ENCODE data around the gene LIPH.
A peak's percentile ranks its signal among the peaks of the same experiment; 100 is the strongest.
"Not testable (repeated sequence)": the region's sequence is repeated elsewhere in the genome, so short reads cannot be mapped to it uniquely, and the experiment has no call there.

Gene LIPH

DNA sequence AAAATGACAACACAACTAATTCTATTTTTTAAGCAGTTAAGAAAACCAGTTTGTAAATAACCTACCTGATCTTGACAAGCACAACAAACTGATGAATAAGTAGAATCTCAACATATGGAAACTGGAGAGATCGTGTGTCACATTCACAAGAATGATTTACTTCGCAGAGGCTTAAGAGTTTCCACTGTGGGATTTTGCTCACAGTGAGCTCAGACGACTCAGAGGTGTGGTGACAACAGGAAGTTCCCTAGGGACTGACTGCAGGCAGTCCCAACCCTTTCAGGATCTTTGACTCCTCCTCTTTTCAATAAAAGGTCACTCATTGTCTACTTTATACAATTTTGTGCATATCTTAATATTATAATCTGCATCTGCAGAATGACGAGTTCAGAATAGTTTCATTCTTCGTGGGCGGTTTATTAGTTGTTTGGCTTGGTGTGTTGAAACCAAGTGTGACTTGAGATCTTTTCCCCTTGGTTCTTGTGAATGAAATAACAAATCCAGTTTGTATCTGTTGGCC lies at the start of gene LIPH:
LIPH (minus strand) TSS at position 231 of the 520 bp plus-strand sequence; CDS start at position 114, 117 bp downstream.
- DNase-seq = no peak

DNA sequence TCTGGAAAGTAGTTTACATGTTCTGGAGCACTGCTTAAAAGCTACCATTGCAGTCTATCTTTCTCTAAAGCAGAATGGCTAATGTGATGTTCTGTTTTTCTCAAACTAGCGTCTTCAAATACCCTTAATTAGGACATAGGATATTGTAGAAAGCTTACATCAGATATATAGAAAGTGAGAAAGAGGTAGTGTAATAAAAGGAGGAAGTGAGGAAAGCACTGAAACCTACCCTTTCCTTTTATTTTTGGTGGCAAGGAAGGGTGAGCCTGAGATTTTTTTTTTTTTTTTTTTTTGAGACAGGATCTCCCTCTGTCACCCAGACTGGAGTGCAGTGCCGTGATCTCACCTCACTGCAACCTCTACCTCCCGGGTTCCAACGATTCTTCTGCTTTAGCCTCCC lies 43.1 kb upstream of the LIPH start:
- no peak for DNase-seq

DNA sequence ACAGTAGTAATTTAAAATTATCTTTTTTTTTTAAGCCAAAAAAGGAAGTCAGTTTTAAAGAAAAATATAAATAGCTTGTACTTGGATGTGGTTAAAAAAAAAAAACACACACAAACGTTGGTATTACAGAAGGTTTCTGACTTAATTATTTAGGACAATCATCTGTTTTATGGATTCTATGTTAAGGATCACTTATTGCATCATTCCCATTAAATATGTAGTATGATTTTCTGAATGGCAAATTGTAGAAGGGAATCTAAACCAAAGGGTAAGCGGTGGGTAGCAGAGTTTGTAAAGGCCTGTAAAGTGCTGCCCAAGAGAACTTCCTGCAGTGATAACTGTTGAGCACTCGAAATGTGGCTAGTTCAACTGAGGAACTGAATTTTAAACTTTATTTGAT lies 41.7 kb upstream of the LIPH start:
- DNase-seq = no peak

DNA sequence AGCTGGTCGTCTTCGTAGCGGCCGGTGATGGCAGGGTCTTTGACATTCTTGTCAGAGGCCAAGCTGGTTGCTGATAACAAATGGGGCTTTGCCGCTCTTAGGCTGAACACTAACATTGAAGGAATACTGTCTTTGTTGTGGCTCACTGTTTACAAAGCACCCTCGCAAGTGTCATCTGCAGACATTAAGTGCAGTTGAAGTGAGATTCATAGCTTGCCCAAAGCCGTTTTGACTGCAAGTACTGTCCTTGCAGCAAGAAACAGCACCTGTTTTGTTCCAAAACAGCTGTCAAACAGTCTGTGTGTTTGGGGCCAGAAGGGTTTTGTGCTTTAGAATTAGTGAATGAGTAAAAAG lies 34.3 kb upstream of the LIPH start:
- no peak for DNase-seq

DNA sequence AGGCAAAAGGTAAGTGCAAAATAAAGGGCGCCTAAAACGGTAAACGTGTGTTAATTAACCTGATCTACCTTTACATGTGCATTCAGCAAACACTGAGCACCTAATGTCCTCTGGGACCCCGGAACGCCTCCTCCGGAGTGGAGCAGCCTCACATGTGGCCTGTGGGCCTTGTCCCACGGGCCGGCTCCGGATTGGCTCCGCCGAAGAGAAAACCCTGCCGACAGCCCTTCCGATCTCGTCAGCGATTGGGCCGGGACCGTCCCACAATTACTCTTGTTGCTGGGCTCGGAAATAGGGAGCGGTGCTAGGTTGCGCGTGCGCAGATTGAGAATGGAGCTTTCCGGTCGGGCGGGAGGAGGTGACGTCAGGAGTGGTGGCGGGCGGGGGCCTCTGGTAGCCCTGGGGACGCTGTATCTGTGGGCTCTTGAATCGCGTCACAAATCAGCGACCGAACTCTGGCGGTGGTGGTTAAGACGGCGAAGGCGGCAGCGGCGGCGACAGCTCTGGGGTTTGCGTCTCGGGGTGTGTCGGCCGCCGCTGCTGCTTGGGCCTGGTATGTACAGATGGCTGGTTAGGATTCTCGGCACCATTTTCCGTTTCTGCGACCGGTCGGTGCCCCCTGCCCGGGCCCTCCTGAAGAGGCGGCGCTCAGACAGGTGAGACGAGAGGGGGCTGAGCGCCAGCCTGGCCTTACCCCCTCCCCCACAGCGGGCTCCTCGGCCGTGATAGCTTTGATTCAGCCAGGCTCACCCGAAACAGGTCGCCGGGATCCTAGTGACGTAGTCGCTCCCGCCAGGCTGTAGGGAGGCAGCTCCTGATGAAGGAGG lies 33.7 kb upstream of the LIPH start, which contains the start of gene SENP2:
SENP2 (plus strand) TSS at position 437 of the 827 bp plus-strand sequence; CDS start at position 556, 119 bp downstream.
- DNase-seq = peak; percentile 100

DNA sequence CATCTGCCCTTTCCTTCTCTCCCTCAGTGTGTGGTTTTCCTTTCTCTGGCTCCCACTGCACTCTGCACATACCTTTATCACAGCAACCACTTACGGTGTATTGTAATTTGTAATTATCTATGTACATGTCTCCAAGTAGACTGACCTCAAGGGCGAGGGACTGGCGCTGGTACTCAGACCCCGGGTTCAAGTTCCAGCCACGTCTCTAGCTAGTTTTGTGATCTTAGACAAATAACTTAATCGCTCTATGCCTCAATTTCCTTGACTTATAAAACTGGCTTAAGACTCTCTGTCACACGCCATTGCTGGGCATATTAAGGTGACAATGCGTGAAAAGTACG lies 33.1 kb upstream of the LIPH start:
- DNase-seq = peak; percentile 49

DNA sequence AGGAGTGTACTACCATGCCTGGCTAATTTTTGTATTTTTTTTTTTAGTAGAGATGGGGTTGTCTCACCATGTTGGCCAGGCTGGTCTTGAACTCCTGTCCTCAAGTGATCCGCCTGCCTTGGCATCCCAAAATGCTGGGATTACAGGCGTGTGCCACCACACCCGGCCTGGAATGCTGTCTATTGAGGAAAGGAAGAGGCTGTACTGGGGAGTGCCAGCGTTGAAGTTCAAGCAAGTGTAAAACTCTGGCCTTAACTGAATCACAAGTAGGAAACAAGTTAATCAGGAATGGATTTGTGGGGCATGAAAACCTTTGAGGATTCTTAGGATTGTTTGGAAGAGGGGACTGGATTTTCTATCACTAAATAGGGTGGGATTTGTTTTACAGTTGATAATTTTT lies 32.3 kb upstream of the LIPH start:
- DNase-seq = no peak

DNA sequence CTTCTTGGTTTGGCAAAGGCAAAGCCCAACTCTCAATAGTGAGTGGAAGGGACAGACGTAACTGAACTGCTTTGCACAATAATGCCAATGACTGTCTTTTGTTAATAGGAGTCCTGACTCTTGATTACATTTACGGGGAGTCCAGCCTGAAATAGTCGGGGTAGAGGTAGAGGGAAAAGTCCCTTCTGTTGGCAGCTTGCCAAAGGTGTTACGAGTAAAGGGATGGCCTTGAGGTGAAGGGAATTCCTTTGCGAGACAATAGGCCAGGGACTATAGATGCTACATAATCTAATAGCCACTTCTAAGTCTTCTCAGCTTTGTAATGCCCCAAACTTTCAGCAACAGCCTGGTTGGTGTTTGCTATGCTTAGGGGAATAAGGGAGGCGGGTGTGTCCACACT lies 31.5 kb upstream of the LIPH start:
- DNase-seq = no peak

DNA sequence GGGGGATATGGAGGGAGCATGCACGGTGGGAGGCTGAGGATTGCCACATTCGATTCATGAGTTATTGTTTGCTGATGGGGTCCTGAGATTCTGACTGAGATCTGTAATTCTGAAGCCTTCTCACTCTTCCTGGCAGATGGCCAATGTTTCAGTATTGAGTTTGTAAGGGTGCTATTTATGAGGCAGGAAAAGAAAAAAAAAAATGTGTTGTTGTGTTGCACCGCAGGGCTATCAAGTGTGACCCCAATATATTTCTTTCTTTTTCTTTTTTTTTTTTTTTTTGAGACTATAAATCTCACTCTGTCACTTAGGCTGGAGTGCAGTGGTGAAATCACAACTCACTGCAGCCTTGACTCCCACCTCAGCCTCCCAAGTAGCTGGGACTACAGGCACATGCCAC lies 30.5 kb upstream of the LIPH start:
- no peak for DNase-seq

DNA sequence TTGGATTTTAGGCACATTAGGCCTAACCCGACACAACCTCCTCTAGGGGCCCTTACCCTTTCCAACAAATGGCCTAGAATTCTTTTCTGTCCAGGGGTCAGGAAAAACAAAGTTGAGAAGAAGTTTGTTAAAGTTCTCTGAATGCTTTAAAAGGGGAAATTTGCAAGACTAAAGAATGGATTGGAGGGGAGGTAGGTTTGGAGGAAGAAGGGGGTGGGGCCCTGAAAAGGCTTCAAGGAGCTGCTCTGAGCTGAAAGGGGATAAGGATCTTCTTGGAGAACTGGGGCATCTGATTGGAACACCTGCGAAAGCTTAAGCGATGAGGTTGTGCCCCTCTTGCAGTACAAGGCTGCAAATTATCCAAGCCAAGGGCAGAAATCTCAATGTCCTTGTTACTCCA lies 29.8 kb upstream of the LIPH start:
- no peak for DNase-seq

DNA sequence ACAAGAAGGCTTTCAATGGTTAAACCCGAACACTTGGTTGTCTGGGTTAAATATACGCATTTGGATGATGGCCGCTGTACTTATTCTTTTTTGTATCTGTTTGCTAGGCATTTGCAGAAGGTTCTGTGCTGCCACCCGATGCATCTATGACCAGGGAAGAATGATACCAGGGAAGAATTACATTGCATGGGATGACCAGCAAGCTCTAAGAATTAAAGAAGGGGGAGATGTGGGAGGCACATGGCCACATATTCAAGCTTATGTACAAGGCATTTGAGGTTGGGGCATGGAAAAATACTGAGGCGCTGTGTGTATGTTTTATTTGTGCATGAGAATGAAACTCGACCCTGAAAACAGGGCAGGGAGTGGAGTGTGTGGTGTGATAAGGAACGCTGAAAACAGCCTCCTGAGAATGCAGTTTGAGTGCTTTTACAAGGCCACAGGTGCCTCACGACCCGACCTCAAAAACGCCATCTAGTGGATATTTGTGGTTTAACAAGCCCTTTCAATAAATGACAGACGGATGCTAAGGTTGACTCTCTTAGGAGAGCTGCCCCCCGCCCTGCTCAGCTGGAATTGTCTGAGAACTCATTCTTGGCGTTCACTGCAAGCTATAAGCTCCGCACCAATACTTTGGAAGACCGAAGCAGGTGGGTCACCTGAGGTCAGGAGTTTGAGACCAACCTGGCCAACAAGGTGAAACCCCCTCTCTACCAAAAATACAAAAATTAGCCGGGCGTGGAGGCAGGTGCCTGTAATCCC lies 22.9 kb upstream of the LIPH start:
- DNase-seq = peak; percentile 65

DNA sequence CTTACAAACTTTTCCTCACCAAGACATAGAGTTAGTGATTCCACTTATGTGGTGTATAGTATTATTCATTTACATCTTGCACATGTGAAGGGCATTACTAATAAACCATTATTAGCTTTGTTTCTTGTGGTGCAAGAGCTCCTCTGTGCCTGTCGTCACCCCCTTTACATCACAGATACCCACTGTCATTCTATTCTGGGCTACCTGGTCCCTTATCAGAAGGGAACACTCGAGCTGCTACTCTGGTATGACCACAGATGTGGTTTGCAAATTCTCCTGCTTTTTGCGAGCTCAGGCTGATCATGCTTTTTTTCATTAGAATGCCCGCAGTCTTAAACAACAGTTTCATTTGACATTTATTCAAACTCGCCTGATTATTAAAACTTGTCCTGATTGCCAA lies 19.8 kb upstream of the LIPH start:
- DNase-seq = no peak

DNA sequence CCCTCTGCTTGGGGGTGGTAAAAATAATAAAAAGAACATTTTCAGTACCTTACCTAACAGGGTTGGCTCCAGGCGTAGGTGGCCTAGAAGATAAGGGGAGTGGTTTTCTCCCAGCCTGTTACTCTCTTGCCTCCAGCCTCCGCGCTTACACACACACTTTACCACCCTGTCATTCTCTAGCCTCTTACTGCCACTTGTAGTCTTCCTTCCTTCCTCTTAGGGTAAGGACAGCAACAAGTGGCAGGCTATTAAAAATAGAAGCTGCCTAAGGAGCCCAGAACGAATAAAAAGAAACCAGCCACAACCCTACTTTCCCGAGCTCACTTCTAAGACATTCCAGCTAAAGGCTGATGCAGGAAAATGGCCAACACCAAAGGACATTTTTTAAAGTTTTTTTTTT lies 9.6 kb upstream of the LIPH start:
- DNase-seq = peak; percentile 59

DNA sequence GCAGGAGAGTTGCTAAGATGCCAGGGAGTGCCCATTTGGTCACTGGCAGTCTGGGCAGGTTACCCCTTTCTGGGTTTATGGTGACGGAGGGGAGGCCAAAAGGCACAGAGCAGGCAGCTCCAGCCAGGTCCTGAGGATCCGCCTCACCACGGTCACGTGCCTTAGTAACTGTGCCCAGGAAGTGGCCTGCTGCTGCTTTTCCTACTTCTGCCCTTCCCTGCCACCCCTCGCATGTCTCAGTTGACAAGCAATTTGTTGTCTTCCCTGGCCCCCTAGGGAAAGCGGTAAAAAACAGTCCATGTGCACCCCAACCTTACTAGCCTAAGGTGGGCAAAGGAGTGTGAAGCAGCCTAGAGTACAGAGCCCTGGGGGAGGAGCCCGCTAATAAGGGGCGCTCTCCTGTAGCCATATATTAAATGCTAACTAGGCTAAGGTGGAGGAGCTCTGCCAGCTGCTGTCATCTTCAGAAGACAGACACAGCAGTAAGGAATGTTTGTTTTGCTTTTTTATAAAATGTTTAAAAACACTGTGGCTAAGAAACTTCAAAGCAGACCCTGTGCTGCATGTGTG lies 9.1 kb upstream of the LIPH start:
- peak; percentile 50 for DNase-seq

DNA sequence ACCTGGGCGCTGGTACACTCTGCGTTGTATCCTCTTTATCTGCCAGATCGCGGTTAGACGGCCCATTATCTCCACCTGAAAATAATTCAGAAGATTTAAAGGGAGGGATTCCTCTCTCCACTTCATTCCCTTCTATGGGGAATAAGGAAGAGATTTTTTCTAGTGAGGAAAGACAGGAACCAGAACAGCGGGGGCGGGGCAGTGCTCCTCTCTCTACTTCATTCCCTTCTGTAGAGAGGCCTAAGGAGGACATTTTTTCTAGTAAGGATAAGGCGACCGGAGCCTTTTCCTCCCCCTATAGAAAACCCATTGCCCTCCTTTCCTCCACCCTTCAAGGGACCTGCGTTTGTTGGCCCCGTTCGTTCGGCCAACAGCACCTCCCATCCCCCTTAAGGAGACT lies 8.3 kb upstream of the LIPH start:
- DNase-seq = peak; percentile 36

DNA sequence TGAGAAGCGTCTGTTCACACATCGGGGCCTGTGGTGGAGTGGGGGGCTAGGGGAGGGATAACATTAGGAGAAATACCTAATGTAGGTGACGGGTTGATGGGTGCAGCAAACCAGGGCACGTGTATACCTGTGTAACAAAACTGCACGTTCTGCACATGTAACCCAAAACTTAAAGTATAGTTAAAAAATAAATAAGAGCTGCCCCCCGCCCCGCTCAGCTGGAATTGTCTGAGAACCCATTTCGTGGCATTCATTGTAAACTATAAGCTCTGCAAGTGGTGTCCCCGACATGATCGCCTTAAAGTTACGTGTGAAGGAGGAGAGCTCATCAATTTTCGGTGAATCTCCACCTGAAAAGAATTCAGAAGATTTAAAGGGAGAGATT lies 7.3 kb upstream of the LIPH start:
- no peak for DNase-seq

DNA sequence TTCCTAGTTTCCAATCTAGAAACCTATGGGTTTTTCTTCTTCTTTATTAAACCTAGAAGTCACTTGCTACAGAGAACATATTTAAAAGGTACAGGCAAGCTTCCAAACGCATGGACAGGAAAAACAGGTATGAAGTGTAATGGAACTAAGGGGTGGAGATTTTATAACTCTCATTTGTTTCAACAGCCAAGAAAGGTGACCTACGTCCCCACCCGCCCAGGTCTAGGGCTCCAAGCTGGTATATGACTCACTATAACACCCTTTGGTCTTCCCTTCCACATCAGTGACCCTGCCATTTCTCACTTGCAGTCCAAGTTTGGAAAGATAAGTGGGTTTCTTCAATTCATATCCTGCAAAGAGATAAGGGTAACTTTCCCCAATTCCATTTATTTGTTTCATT lies 6.0 kb upstream of the LIPH start:
- DNase-seq = no peak

DNA sequence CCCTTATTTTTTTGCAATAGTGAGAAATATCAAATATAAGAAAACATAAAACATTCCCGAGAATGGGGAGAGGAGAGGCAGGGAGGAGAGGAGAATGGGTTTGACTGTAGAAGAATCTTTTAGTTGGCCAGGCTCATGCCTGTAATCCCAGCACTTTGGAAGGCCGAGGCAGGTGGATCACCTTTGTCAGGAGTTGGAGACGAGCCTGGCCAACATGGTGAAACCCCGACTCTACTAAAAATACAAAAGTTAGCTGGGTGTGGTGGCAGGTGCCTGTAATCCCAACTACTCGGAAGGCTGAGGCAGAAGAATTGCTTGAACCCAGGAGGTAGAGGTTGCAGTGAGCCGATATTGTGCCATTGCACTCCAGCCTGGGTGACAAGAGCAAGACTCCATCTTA lies 4.3 kb upstream of the LIPH start:
- DNase-seq = not testable (repeated sequence)

DNA sequence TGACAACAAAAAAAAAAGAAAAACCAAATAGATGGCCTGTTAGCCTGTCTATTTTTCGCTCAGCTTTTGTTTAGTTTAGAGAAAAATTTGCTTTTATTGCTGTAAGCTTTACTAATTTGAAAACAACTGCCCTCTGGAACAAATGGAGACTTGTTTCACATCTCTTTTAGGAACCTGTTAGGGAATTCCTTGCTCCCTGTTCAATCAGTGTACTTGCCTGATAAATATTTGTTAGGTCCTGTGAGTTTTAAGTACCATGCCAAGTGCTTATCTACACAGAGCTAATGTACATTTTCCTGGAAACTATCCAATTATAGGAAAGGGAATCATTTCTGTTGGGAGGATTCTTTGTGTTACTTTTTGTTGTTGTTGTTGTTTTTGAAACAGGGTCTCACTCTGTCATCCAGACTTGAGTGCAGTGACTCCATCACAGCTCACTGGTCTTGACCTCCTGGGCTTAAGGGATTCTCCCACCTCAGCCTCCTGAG lies 3.5 kb upstream of the LIPH start:
- no peak for DNase-seq

DNA sequence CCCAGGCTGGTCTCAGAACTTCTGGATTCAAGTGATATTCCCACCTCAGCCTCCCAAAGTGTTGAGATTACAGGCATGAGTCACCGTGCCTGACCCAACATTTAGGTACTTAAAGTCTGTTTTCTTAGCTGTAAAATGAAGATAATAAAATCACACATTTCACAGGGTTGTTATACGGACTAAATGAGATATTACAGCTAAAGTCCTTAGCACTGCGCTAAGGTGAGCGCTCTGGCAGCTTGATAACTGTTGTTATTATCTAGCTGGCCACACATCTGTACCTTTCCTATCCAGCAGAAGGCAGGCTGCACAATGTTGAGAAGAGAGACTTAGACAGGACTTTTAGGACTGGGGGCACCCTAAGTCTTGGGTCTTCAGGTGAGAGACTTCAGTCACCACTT lies 2.7 kb upstream of the LIPH start:
- no peak for DNase-seq

DNA sequence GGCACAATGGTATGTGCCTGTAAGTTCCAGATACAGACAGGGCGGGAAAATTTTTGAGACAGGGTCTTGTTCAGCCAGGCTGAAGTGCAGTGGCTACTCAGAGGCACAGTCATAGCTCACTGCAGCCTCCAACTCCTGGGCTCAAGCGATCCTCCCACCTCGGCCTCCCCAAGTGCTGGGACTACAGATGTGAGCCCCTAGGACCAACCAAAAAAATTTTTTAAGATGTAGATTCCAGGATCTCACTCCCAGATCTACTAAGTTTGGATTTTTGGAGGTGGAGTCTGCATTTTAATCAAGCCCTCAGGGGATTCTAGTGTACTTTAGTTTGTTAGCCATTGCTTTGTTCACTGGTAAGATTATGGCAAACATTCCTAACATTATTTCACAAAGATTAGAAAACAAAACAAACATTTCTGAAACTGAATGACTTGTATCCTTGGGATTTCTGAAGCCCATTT lies 2.7 kb downstream of the LIPH start:
- no peak for DNase-seq

DNA sequence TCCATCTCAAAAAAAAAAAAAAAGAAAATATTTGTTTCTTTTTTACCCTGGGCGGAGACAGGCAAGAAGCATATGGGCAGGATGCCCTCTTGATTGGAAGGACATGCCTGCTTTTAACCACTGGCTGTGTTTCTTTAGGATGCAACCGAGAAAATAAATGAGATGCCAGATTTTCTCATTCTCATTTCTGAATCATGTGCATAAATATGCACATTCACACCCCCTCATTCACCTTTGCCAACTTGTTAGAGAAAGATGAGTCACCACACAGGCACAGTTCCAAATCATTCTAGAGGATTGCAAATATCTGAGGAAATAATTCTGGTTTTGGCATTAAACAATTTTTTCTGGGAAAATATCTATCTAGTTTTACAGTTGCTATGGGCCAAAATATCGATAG lies 3.3 kb downstream of the LIPH start:
- DNase-seq = no peak

DNA sequence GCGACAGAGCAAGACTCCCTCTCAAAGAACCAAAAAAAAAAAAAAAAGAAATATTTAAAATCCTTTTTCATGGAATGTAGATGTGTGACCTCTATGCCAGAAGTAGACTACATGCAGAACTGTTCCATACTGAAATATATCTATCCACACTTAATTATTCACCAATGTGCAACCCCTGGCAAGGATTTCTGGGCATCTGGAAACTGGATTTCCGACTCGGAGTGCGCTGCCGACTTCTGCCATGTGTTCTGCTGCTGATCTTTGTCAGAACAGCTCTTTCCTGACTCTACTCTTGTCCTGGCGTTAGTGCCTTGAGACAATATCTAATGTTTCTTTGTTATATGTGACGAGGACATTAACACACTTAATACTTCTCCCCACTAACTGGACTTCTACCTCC lies 11.7 kb downstream of the LIPH start:
- no peak for DNase-seq

DNA sequence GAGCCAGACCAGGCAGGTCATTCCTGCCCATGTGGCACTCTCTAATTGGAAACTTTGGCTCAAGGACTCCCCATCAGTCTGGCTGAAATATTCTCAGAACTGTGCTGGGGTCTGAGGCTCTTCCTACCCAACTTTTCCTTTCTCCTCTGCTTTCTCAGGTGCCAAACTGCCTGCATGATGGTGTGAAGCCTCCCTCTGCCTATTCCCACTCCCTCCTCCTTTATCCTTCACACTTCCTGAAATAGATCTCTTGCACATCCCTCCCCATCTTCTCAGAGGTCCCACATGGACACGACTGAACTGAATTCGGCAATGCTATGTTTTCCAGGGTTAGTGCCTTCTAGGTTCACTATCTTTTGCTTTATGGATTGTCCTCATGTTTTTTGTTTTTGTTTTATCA lies 12.5 kb downstream of the LIPH start:
- no peak for DNase-seq

Measured in islet precursor cell (in vitro differentiated cells).